GM21737 (cell line): ENCODE measurements around the gene CCND1.

Experiments used
- ATAC-seq: cut with Tn5 transposase; IDR thresholded peaks from one replicate; pipeline ENCODE4 v1.9.1; 2021; ENCODE audit warnings: mild to moderate bottlenecking, moderate library complexity; ENCODE audit not compliant: unreplicated experiment

The CCND1 gene

GRCh38 chr11:69651834-69652620 is 11.1 kb downstream of the CCND1 start:
- ATAC-seq = no peak

DNA sequence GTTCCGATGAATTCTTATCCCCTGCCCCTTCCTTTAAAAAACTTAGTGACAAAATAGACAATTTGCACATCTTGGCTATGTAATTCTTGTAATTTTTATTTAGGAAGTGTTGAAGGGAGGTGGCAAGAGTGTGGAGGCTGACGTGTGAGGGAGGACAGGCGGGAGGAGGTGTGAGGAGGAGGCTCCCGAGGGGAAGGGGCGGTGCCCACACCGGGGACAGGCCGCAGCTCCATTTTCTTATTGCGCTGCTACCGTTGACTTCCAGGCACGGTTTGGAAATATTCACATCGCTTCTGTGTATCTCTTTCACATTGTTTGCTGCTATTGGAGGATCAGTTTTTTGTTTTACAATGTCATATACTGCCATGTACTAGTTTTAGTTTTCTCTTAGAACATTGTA is 12.0 kb downstream of the CCND1 start:
- ATAC-seq = no peak

DNA sequence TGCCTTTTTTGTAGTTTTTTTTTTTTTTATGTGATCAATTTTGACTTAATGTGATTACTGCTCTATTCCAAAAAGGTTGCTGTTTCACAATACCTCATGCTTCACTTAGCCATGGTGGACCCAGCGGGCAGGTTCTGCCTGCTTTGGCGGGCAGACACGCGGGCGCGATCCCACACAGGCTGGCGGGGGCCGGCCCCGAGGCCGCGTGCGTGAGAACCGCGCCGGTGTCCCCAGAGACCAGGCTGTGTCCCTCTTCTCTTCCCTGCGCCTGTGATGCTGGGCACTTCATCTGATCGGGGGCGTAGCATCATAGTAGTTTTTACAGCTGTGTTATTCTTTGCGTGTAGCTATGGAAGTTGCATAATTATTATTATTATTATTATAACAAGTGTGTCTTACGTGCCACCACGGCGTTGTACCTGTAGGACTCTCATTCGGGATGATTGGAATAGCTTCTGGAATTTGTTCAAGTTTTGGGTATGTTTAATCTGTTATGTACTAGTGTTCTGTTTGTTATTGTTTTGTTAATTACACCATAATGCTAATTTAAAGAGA is 12.5 kb downstream of the CCND1 start:
- no peak for ATAC-seq

DNA sequence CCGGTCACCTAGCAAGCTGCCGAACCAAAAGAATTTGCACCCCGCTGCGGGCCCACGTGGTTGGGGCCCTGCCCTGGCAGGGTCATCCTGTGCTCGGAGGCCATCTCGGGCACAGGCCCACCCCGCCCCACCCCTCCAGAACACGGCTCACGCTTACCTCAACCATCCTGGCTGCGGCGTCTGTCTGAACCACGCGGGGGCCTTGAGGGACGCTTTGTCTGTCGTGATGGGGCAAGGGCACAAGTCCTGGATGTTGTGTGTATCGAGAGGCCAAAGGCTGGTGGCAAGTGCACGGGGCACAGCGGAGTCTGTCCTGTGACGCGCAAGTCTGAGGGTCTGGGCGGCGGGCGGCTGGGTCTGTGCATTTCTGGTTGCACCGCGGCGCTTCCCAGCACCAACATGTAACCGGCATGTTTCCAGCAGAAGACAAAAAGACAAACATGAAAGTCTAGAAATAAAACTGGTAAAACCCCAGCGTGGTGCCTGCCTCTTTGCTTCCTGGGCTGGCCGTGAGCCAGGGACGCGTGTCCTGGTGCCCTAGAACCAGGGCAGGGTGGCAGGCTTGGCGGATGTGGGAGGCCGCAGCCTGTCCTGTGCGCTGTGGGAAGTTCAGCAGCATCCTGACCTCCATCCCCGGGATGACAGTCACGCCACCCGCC is 13.2 kb downstream of the CCND1 start:
- ATAC-seq = no peak

DNA sequence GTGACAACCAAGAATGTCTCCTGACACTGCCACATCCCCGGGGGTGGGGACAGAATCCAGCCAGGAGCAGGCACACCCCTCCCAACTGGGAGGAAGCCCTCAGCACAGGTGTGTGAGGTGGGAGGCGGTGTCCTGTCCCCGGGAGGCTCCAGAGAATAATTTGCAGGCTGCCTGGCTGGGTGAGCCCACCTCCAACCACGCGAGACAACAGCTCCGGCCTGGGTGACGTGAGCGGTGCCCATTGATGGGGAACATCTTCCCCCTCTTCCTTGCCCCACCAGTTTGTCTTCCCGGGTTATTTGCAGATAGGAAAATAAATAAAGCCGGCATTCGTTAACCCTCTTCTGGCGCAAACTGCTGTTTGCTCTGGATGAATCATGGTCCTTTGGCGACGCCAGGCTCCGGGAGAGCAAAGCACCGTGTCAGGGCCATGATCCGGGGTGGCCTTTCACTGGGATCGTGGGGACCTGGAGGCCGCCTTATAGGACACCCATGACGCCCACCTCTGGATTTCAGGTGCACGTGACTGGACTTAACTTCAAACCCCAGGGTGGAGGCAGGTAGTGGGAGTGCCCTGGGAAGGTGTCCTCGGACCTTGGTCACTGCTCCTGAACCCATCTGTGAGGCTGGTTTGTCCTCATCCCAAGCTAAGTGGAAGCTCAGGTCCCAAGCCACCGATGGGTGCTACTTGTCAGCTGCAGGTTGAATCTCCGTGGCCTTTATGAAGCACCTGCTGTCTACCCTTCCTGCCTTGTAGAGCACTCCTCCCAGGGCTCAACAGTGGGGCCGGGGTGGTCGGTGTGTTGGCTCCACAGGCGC is 13.9 kb downstream of the CCND1 start:
- ATAC-seq = no peak

DNA sequence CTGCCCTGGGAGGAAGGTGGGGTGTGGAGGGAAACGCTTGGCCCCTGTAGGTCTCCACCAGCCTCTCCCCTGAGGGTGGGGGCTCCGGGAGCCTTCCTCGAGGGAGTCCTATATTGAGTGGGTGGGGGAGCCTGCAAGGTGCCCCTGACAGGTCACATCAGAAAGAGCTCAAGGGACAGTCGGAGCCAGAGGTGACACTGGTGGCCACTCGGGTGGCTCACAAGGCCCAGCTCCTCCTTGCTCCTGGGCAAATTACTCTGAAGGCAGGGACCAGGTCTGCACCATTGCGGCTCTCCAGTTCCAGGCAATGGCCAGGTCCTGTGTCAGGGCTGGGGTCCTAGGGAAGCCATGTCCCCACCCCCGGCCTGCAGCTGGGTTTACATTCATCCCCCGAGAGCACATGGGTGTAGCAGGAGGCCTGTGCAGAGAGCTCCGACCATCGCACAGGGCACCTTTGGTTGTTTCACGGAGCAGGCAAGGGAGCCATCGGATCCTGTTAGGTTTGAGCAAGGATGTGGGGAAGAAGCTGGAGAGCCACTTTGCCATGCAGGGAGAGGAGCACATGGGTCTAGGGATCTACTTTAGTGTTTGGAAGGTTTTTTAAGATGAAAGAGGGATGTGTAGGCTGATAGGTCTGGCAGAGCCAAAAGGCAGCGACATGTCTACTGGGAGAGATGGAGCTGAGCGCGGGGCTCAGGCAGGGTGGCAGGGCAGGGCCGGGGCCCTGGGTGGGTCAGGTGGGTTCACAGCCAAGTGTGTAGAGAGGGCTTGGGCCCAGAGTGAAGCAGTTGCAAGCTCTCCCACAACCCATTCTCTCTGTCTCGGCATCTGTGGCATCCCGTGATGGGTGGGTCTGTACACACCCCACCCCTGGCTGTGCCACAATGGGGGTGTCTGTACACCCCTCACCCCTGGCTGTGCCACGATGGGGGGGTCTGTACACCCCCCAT is 14.8 kb downstream of the CCND1 start:
- no peak for ATAC-seq

- no peak for ATAC-seq
Observed at GRCh38 chr11:69656536-69657455, 15.8 kb downstream of the CCND1 start.

DNA sequence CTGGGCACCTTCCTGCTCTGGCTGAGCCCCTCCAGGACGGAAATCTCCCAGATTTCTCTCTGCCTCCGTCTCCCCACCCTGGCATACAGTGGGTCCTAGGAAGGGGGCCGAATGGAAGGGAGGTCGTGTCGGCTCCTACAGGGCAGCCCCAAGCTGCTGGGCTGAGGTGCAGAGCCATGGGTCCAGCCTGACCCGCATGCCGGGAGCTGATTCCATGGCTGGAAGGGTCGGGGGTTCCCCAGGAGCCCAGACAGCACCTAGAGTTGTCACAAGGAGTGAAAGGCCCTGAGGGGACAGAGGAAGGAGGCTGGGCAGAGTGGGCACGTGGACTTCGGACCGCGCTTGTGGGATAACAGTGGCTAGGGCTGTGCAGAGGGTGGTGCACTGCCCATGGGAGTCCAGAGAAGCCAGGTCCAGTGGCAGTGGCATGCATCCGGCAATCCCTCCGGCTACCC is 16.5 kb downstream of the CCND1 start:
- no peak for ATAC-seq

GRCh38 chr11:69657911-69658625 is 17.1 kb downstream of the CCND1 start:
- no peak for ATAC-seq

GRCh38 chr11:69658626-69659450 is 17.9 kb downstream of the CCND1 start:
- ATAC-seq = no peak

DNA sequence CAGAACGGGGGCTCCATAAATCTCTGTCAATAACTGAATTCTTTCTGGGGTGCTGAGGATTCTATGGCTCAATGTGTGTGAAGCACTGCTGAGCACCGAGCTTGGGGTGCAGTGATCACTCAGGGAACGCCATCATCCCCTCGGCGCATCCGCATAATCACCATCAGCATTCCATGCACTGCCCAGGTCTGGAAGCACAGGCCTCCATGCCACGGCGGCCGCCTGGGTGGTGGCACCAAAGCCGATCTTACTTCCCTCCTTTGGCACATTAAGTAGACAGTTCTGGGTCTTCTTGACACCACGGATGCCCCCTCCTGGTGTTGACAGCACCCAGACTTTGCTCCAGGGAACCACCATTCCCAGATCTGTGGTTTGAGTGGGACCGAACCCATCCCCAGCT is 18.6 kb downstream of the CCND1 start:
- no peak for ATAC-seq

- no peak for ATAC-seq
Observed at GRCh38 chr11:69660001-69660500, 19.1 kb downstream of the CCND1 start.

- ATAC-seq = no peak
Observed at GRCh38 chr11:69661413-69661715, 20.4 kb downstream of the CCND1 start.

DNA sequence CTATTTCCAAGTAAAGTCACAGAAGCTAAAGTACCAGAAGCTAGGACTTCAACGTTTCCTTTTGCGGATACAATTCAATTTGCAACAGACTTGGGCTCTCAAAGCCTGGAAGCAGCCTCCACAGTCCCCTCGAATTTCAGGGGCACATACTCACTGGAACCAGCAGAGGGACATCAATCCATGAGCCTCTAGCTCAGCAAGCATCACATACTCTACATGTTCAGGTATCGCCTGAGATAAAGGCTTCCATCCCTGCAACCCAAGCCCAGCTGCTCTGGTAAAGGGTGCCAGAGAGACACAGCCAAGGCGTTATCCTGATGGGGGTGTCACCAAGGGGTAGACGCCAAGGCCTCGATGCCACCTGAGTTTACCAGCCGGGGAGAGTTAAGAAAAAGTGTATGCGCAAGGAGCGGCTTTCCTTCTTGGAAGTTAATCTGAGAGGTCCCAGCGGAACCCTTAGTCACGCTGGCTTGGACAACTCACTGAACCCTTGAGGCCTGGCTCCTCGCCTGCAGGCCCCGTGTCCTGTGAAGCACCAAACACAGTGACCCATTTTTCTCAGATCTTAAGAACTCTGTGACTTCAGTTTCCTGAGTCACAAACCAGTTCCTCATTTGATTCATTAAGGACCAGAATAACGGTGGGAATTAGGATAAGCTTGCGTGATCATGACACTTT is 21.2 kb downstream of the CCND1 start:
- no peak for ATAC-seq

GRCh38 chr11:69662806-69663205 is 21.9 kb downstream of the CCND1 start:
- no peak for ATAC-seq

- ATAC-seq = no peak
Observed at GRCh38 chr11:69663326-69663725, 22.4 kb downstream of the CCND1 start.
